Sigmoid colon (tissue), 4 donors: ENCODE measurements around the gene LRRFIP2.

Source experiments
- EP300 ChIP-seq, 4 donors: sonication (generic); formaldehyde crosslinking; IDR thresholded peaks; one replicate each; pipeline ENCODE4 v1.6.1; 2017; ENCODE audit warnings: antibody characterized with exemption in 4 of 4
- POLR2A ChIP-seq, 2 donors: fragments of 450-650 bp; IDR thresholded peaks; one replicate each; pipeline ENCODE4 v1.6.1; 2016; ENCODE audit warnings: antibody characterized with exemption in 2 of 2, mild to moderate bottlenecking in 2 of 2, moderate library complexity in 2 of 2
- POLR2AphosphoS5 ChIP-seq, 4 donors: sonication (generic); formaldehyde crosslinking; IDR thresholded peaks; one replicate each; pipeline ENCODE4 v1.6.1; 2017; ENCODE audit warnings: antibody characterized with exemption in 4 of 4
- TF ChIP-seq, protein P1 (sequence below), 4 experiments: fragments of 450-650 bp in 3 of 4; fragments of 200-600 bp in 1 of 4; IDR thresholded peaks; one replicate each; pipeline ENCODE4 v1.5.1; 2016 to 2019; ENCODE audit warnings: antibody characterized with exemption in 4 of 4, mild to moderate bottlenecking in 3 of 4, moderate library complexity in 2 of 4

DNA sequence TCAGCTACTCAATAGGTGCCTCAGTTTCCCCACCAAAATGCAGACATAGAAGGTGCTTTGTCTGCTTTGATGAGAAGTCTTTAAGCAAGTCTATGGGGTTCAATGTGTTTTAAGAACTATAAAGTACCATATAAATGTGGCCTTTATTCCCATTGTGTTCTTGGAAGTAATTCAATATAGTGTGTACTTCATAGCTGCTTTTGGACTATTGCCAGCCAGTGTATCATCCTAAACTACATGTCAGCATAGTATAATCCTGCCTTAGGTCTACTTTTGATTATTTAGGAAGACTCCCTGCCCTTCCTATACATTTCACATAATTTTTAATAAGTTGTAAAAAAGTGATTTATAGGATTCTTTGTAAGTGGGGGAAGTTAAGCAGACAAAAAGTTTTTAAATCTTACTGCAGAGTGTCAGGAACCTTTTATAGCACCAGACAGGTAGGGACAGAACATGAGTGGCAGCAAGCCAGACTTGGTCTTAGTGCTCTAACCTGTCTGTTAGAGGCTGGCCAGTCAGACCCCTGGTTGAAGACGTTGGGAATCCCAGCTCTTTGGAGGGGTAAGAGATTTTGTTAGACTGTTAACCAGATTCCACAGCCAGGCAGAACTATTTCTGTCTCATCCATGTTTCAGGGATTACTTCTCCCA lies 132.7 kb downstream of the LRRFIP2 start:
- TF ChIP-seq, protein P1, sequence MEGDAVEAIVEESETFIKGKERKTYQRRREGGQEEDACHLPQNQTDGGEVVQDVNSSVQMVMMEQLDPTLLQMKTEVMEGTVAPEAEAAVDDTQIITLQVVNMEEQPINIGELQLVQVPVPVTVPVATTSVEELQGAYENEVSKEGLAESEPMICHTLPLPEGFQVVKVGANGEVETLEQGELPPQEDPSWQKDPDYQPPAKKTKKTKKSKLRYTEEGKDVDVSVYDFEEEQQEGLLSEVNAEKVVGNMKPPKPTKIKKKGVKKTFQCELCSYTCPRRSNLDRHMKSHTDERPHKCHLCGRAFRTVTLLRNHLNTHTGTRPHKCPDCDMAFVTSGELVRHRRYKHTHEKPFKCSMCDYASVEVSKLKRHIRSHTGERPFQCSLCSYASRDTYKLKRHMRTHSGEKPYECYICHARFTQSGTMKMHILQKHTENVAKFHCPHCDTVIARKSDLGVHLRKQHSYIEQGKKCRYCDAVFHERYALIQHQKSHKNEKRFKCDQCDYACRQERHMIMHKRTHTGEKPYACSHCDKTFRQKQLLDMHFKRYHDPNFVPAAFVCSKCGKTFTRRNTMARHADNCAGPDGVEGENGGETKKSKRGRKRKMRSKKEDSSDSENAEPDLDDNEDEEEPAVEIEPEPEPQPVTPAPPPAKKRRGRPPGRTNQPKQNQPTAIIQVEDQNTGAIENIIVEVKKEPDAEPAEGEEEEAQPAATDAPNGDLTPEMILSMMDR (IDR thresholded peaks at IDR 0.05), result no peak
- TF ChIP-seq EP300 (IDR thresholded peaks at IDR 0.05) (no peak), POLR2AphosphoS5 (IDR thresholded peaks at IDR 0.05) (no peak), POLR2A (IDR thresholded peaks at IDR 0.05) (no peak)
